ENCODE measurements around the gene ZNF516.

ZNF516 gene

GRCh38 chr18:76379226-76380126 is 115.6 kb downstream of the ZNF516 start:
- DNase-seq (ENCODE audit: low spot score): no peak

GRCh38 chr18:76378526-76379215 is 116.4 kb downstream of the ZNF516 start:
- DNase-seq (ENCODE audit: low spot score): no peak

- DNase-seq (ENCODE audit: low spot score): no peak
Observed at GRCh38 chr18:76377359-76377756, 117.7 kb downstream of the ZNF516 start.

GRCh38 chr18:76376668-76377358 is 118.2 kb downstream of the ZNF516 start:
- no peak for DNase-seq (ENCODE audit: low spot score)

- no peak for DNase-seq (ENCODE audit: low spot score)
Observed at GRCh38 chr18:76376225-76376624, 118.8 kb downstream of the ZNF516 start.

- DNase-seq (ENCODE audit: low spot score): no peak
Observed at GRCh38 chr18:76374330-76375281, 120.4 kb downstream of the ZNF516 start.

- DNase-seq (ENCODE audit: low spot score): no peak
Observed at GRCh38 chr18:76373297-76373696, 121.7 kb downstream of the ZNF516 start.

GRCh38 chr18:76371301-76372203 is 123.5 kb downstream of the ZNF516 start:
- no peak for DNase-seq (ENCODE audit: low spot score)

- DNase-seq (ENCODE audit: low spot score): no peak
Observed at GRCh38 chr18:76370686-76371085, 124.4 kb downstream of the ZNF516 start.

GRCh38 chr18:76370201-76370600 is 124.8 kb downstream of the ZNF516 start:
- DNase-seq (ENCODE audit: low spot score): no peak

- no peak for DNase-seq (ENCODE audit: low spot score)
Observed at GRCh38 chr18:76369791-76370190, 125.3 kb downstream of the ZNF516 start.

GRCh38 chr18:76368976-76369375 is 126.1 kb downstream of the ZNF516 start:
- no peak for DNase-seq (ENCODE audit: low spot score)

- no peak for DNase-seq (ENCODE audit: low spot score)
Observed at GRCh38 chr18:76368271-76368670, 126.8 kb downstream of the ZNF516 start.

GRCh38 chr18:76367168-76368125 is 127.6 kb downstream of the ZNF516 start:
- DNase-seq (ENCODE audit: low spot score): no peak

- no peak for DNase-seq (ENCODE audit: low spot score)
Observed at GRCh38 chr18:76365561-76365960, 129.5 kb downstream of the ZNF516 start.

- no peak for DNase-seq (ENCODE audit: low spot score)
Observed at GRCh38 chr18:76364282-76365259, 130.5 kb downstream of the ZNF516 start.

GRCh38 chr18:76363436-76364120 is 131.5 kb downstream of the ZNF516 start:
- DNase-seq (ENCODE audit: low spot score): no peak
